Measurements from ENCODE around the gene TIAM2. TPM values are rescaled to one million over a fixed set of nuclear protein-coding genes. Genes with fewer than 3 reads are reported as not detected.

Gene TIAM2
- total RNA-seq, 4 donors from 2014 or later = 4.8 to 11.4 (median 6.7) TPM

GRCh38 chr6:155165029-155165710 lies 170.1 kb downstream of the TIAM2 start:
- Histone ChIP-seq H3K4me1 (no peaks in the 10 kb centered on the region), H3K36me3 (no peaks in the 10 kb centered on the region), H3K27ac (no peak overlapping the region), H3K4me3 (no peak overlapping the region), H3K27me3 (no peaks in the 10 kb centered on the region), H3K9me3 (no peaks in the 10 kb centered on the region)
- WGBS = 94% methylated on average over 12 of the region's 12 CpGs
- TF ChIP-seq CTCF (IDR thresholded peaks at IDR 0.05) (no peak), POLR2AphosphoS5 (IDR thresholded peaks at IDR 0.05) (no peak), POLR2A (IDR thresholded peaks at IDR 0.05) (no peak), EP300 (IDR thresholded peaks at IDR 0.05) (no peak)
- DNase-seq (ENCODE audit: low spot score in 2 of 2) = no peak

DNA sequence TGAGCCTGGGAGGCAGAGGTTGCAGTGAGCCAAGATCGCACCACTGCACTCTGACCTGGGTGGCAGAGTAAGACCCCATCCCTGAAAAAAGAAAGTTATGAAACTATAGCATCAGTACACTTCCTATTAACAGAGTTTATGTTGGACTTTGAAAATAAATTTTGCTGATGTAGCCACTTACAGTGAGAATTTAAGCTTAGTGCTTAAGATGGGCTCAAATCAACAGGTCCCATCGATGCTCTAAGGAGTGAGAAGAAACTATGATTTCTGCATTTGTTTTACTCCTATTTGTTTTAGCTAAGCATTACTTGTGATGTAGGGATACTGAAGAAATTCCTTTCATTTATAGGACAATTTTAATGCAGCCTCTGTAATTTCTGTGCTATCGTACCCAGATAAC lies 175.4 kb downstream of the TIAM2 start:
- DNase-seq (ENCODE audit: low spot score in 2 of 2) = no peak
- no peaks in the 10 kb centered on the region for H3K36me3 ChIP-seq
- TF ChIP-seq CTCF (IDR thresholded peaks at IDR 0.05) = no peak
- no peak for TF ChIP-seq EP300 (IDR thresholded peaks at IDR 0.05)
- TF ChIP-seq POLR2A (IDR thresholded peaks at IDR 0.05) = no peak
- TF ChIP-seq POLR2AphosphoS5 (IDR thresholded peaks at IDR 0.05) = no peak
- peaks cover 18% of the 10 kb centered on the region for H3K4me1 ChIP-seq
- no peak overlapping the region for H3K27ac ChIP-seq
- H3K27me3 ChIP-seq = no peaks in the 10 kb centered on the region
- H3K4me3 ChIP-seq = no peak overlapping the region
- WGBS = 64% methylated on average over 3 of the region's 3 CpGs
- H3K9me3 ChIP-seq = no peaks in the 10 kb centered on the region

DNA sequence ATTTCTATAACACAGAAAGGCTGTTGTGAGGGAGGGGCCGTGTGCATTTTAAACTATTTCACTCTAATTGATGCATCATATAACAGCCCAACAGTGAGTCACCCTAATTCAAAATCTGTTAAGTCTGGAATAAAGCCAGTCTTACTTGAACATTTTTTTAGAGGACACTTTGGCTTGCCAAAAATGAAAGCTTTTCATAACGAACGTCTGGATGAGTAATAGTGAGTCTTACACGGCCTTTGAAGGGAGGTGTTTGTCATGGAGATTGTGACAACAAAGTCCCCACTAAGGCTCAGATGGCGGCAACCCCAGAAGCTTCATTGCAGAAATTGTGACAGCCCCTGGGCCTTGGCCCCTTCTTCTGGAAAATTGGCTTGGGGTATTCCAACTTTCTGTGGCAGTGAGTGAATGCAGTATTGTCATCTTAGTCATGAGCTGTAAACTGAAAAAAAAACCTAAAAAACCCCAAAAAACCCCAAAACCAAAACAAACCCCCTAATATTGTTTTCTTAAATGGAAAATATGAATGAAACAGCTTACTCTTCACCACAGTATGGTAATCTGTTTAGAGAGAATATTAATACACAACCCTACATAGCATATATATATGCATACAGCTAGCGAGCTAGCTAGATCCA lies 176.1 kb downstream of the TIAM2 start:
- 17% methylated on average over 6 of the region's 6 CpGs for WGBS
- peak; percentile 86 to 89 for DNase-seq (ENCODE audit: low spot score in 2 of 2)
- H3K27ac ChIP-seq = peak overlapping the region; percentile 42

GRCh38 chr6:155171747-155172449 lies 176.8 kb downstream of the TIAM2 start:
- Histone ChIP-seq H3K4me3 (peak overlapping the region; percentile 2), H3K27ac (peak overlapping the region; percentile 42), H3K4me1 (peaks cover 18% of the 10 kb centered on the region), H3K9me3 (no peaks in the 10 kb centered on the region), H3K36me3 (no peaks in the 10 kb centered on the region), H3K27me3 (no peaks in the 10 kb centered on the region)
- WGBS = 64% methylated on average over 7 of the region's 7 CpGs
- TF ChIP-seq POLR2A (IDR thresholded peaks at IDR 0.05) = no peak
- TF ChIP-seq CTCF (IDR thresholded peaks at IDR 0.05) = no peak
- TF ChIP-seq POLR2AphosphoS5 (IDR thresholded peaks at IDR 0.05) = no peak
- TF ChIP-seq EP300 (IDR thresholded peaks at IDR 0.05) = no peak
- DNase-seq (ENCODE audit: low spot score in 2 of 2) = peak in 1 of 2 donors; percentile 49

More for the DNA sequence above, 176.1 kb downstream of the TIAM2 start:
- Histone ChIP-seq H3K27me3 (no peaks in the 10 kb centered on the region), H3K36me3 (no peaks in the 10 kb centered on the region), H3K4me1 (peaks cover 18% of the 10 kb centered on the region), H3K4me3 (peak overlapping the region; percentile 2), H3K9me3 (no peaks in the 10 kb centered on the region)
- TF ChIP-seq EP300 (IDR thresholded peaks at IDR 0.05) (no peak), CTCF (IDR thresholded peaks at IDR 0.05) (no peak), POLR2AphosphoS5 (IDR thresholded peaks at IDR 0.05) (peak in 1 of 3 donors; percentile 65), POLR2A (IDR thresholded peaks at IDR 0.05) (no peak)

DNA sequence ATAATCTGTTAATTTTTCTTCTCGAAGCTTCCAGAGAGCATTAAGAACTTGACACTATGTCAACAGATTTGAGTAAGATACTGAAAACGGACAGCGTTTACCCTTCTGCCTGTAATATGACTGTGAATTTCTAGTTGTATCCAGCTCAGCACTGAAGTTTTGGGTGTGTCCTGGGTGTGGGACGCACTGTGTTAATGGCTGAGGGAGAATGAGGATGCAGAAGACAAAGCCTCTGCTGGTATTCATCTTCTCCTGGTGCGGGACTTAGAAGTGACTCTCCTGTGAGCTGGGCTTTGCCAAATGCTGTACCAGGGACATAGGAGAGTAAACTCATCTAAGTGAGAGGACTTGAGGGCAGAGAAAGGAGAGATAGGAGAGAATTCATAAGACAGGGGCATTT lies 178.4 kb downstream of the TIAM2 start:
- TF ChIP-seq POLR2A (IDR thresholded peaks at IDR 0.05) (no peak), POLR2AphosphoS5 (IDR thresholded peaks at IDR 0.05) (no peak), CTCF (IDR thresholded peaks at IDR 0.05) (no peak), EP300 (IDR thresholded peaks at IDR 0.05) (no peak)
- H3K36me3 ChIP-seq = no peaks in the 10 kb centered on the region
- H3K27me3 ChIP-seq = no peaks in the 10 kb centered on the region
- DNase-seq (ENCODE audit: low spot score in 2 of 2) = no peak
- no peak overlapping the region for H3K27ac ChIP-seq
- no peaks in the 10 kb centered on the region for H3K9me3 ChIP-seq
- H3K4me1 ChIP-seq = peaks cover 18% of the 10 kb centered on the region
- no peak overlapping the region for H3K4me3 ChIP-seq
- 59% methylated on average over 5 of the region's 5 CpGs for WGBS
